ENCODE measurements around the gene FRMD1. TPM values are rescaled to one million over a fixed set of nuclear protein-coding genes. Genes with fewer than 3 reads are reported as not detected.

Gene FRMD1
- total and polyA plus RNA-seq, 10 of the 15 experiments (the other 5 are each of a cell fraction or from before 2014, with no cell fraction given) = not detected

DNA sequence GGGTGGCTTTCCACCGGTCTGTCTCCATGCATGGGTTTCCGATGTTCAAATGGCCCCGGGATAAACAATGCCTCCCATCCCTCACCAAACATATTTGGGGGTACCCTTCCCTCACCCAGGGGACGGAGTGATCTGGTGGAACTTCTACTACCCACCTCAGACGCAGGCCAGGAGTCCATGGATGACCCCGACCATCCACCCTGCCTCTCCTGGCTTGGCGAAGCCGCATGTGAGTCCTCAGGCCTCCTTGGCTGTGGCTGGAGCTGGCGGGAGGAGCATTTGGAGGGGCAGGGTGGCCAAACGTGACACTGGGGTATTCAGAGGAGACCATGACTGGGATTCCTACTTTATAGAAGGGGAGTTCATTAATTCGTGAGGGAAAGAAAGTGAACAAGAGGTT, 45.9 kb upstream of the FRMD1 start:
- H3K27ac ChIP-seq (ENCODE audit: control insufficient read depth, insufficient read depth) = no peak overlapping the region
- ChIA-PET RAD21 (ENCODE audit: unreplicated experiment) (no interaction called here), CTCF (no interaction called here), SMC1A (ENCODE audit: uncharacterized antibody, unreplicated experiment) (no interaction called here), POLR2A (no interaction called here)
- no peaks in the 10 kb centered on the region for H3K9me3 ChIP-seq (replicated peaks; ENCODE audit: control insufficient read depth, insufficient read depth, low read length)
- H3K4me1 ChIP-seq (ENCODE audit: control insufficient read depth, insufficient read depth, low read length) = no peaks in the 10 kb centered on the region
- H3K79me2 ChIP-seq (ENCODE audit: control insufficient read depth, insufficient read depth, low read length) = no peaks in the 10 kb centered on the region
- no peaks in the 10 kb centered on the region for H4K20me1 ChIP-seq (ENCODE audit: control insufficient read depth, insufficient read depth)
- TF ChIP-seq NFYB (IDR thresholded peaks at IDR 0.05; ENCODE audit: insufficient read depth, low read depth, low read length) = no peak
- no peak for TF ChIP-seq MYC (IDR thresholded peaks at IDR 0.05; ENCODE audit: insufficient read depth, insufficient read length, insufficient replicate concordance, low read length, severe bottlenecking)
- no peak for TF ChIP-seq EED (IDR thresholded peaks at IDR 0.05; ENCODE audit: low read depth)
- TF ChIP-seq CHD4 (IDR thresholded peaks at IDR 0.05) = no peak
- no peak overlapping the region for H3K9ac ChIP-seq (ENCODE audit: control insufficient read depth, insufficient read depth, low read length)
- intact Hi-C loops (cut with micrococcal nuclease; ENCODE audit: unreplicated experiment) = no loop called here
- H3K4me3 ChIP-seq = no peak overlapping the region
- ATAC-seq (no peak), DNase-seq (ENCODE audit: low read depth, low spot score) (no peak), FAIRE-seq (no peak)
- no peak overlapping the region for H2AFZ ChIP-seq (ENCODE audit: control insufficient read depth, low read depth, low read length)
- no TSS peak for BruUV-seq (replicated peaks)
- 24% methylated on average over 11 of the region's 11 CpGs for WGBS (ENCODE audit: insufficient coverage, insufficient replicate concordance, low lambda C conversion rate, missing lambda C conversion rate)
- no peak overlapping the region for H3K4me2 ChIP-seq (ENCODE audit: control insufficient read depth, insufficient read depth)
- H3K27me3 ChIP-seq (replicated peaks in 1 of 2; ENCODE audit: control insufficient read depth in 2 of 2, insufficient read depth in 2 of 2, low read length in 1 of 2) = no peaks in the 10 kb centered on the region; a peak in 1 of 4 replicates
- H3K36me3 ChIP-seq (ENCODE audit: control insufficient read depth in 2 of 2, insufficient read depth in 2 of 2, low read length in 1 of 2) = no peaks in the 10 kb centered on the region
- in situ Hi-C loops (cut with MboI) = no loop called here

- DNase-seq (ENCODE audit: low read depth, low spot score) (no peak), ATAC-seq (no peak), FAIRE-seq (no peak)
- BruUV-seq (replicated peaks) = no TSS peak
- Histone ChIP-seq H2AFZ (ENCODE audit: control insufficient read depth, low read depth, low read length) (no peak overlapping the region), H3K4me2 (ENCODE audit: control insufficient read depth, insufficient read depth) (no peak overlapping the region), H3K4me3 (no peak overlapping the region), H3K9me3 (replicated peaks; ENCODE audit: control insufficient read depth, insufficient read depth, low read length) (no peaks in the 10 kb centered on the region), H3K4me1 (ENCODE audit: control insufficient read depth, insufficient read depth, low read length) (no peaks in the 10 kb centered on the region), H3K9ac (ENCODE audit: control insufficient read depth, insufficient read depth, low read length) (no peak overlapping the region), H4K20me1 (ENCODE audit: control insufficient read depth, insufficient read depth) (no peaks in the 10 kb centered on the region), H3K27me3 (replicated peaks in 1 of 2; ENCODE audit: control insufficient read depth in 2 of 2, insufficient read depth in 2 of 2, low read length in 1 of 2) (no peaks in the 10 kb centered on the region; a peak in 1 of 4 replicates), H3K36me3 (ENCODE audit: control insufficient read depth in 2 of 2, insufficient read depth in 2 of 2, low read length in 1 of 2) (no peaks in the 10 kb centered on the region), H3K79me2 (ENCODE audit: control insufficient read depth, insufficient read depth, low read length) (no peaks in the 10 kb centered on the region), H3K27ac (ENCODE audit: control insufficient read depth, insufficient read depth) (no peak overlapping the region)
- ChIA-PET CTCF (no interaction called here), SMC1A (ENCODE audit: uncharacterized antibody, unreplicated experiment) (no interaction called here), RAD21 (ENCODE audit: unreplicated experiment) (no interaction called here), POLR2A (no interaction called here)
- intact Hi-C loops (cut with micrococcal nuclease; ENCODE audit: unreplicated experiment) (no loop called here), in situ Hi-C loops (cut with MboI) (no loop called here)
- 66% methylated on average over 7 of the region's 7 CpGs for WGBS (ENCODE audit: insufficient coverage, insufficient replicate concordance, low lambda C conversion rate, missing lambda C conversion rate)
- TF ChIP-seq SUZ12 (IDR thresholded peaks at IDR 0.05; ENCODE audit: unreplicated experiment) = no peak
- no peak for TF ChIP-seq BRCA1 (IDR thresholded peaks at IDR 0.05; ENCODE audit: low read depth, low read length)
- no peak for TF ChIP-seq EED (IDR thresholded peaks at IDR 0.05; ENCODE audit: low read depth)
- no peak for TF ChIP-seq RCOR1 (conservative IDR thresholded peaks at IDR 0.05; ENCODE audit: low read depth, low read length)
- TF ChIP-seq E2F8 (IDR thresholded peaks at IDR 0.05; ENCODE audit: low read depth, partially characterized antibody) = no peak
- no peak for TF ChIP-seq ATF7 (IDR thresholded peaks at IDR 0.05; ENCODE audit: low read depth)
- no peak for TF ChIP-seq NFIC (IDR thresholded peaks at IDR 0.05; ENCODE audit: low read depth, low read length)
- TF ChIP-seq TCF3 (IDR thresholded peaks at IDR 0.05; ENCODE audit: borderline replicate concordance, insufficient read depth, low read depth, low read length) = no peak
- no peak for TF ChIP-seq ZBTB33 (IDR thresholded peaks at IDR 0.05)
- TF ChIP-seq ETV6 (conservative IDR thresholded peaks at IDR 0.05 in 1 of 2, IDR thresholded peaks at IDR 0.05 in 1 of 2; ENCODE audit: borderline replicate concordance in 1 of 2, low read depth in 1 of 2) = no peak
- TF ChIP-seq WRNIP1 (IDR thresholded peaks at IDR 0.05; ENCODE audit: borderline replicate concordance, low read depth, low read length) = no peak
Measured at GRCh38 chr6:168124158-168124557, 45.1 kb upstream of the FRMD1 start.
